Measurements from ENCODE around the gene TANGO6.

TANGO6 gene

DNA sequence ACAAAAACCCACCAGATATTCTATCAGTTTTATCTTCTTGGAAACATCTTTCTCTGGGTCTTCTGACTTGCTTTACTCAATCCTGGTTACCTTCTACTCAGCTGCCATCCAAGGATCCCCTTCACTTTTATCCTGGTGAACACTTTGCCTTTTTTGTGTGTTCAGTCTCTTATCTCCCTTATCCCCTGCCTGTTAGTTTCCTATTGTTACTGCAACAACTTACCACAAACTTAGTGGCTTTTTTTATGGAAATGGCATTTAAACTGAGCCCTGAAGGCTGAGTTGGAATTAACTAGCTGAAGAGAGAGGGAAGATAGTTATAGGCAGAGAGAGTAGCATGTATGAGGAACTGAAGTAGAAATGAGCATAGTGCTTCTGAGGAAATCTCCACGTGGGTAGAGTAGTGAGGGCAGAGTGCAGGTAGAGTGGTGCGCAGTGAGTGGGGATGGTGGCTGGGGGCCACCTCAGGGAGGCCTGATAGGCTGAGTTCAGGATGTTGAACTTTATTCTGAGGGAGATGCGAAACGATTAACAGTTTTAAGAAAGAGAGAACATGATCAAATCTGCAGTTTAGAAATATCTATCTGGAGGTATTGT lies 26.3 kb downstream of the TANGO6 start:
- DNase-seq: no peak

- no peak for DNase-seq
Measured at GRCh38 chr16:68873635-68874471, 30.5 kb downstream of the TANGO6 start.

DNA sequence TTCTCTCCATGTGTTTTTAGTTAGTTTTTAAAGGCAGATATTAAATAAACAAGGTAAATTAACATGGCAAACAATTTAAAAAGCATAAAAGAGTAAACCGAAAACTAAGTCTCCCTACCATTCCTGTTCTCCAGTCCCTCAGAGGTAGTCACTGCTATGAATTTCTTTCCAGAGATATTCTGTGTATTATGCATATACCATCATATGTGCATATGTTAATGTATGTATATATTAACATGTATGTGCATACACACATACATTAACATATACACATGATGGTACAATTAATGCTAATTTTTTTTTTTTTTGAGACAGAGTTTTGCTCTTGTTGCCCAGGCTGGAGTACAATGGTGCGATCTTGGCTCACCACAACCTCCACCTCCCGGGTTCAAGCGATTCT lies 32.5 kb downstream of the TANGO6 start:
- DNase-seq: no peak

GRCh38 chr16:68883685-68884084 lies 40.4 kb downstream of the TANGO6 start:
- DNase-seq: no peak

GRCh38 chr16:68884401-68884800 lies 41.1 kb downstream of the TANGO6 start:
- DNase-seq: no peak

DNA sequence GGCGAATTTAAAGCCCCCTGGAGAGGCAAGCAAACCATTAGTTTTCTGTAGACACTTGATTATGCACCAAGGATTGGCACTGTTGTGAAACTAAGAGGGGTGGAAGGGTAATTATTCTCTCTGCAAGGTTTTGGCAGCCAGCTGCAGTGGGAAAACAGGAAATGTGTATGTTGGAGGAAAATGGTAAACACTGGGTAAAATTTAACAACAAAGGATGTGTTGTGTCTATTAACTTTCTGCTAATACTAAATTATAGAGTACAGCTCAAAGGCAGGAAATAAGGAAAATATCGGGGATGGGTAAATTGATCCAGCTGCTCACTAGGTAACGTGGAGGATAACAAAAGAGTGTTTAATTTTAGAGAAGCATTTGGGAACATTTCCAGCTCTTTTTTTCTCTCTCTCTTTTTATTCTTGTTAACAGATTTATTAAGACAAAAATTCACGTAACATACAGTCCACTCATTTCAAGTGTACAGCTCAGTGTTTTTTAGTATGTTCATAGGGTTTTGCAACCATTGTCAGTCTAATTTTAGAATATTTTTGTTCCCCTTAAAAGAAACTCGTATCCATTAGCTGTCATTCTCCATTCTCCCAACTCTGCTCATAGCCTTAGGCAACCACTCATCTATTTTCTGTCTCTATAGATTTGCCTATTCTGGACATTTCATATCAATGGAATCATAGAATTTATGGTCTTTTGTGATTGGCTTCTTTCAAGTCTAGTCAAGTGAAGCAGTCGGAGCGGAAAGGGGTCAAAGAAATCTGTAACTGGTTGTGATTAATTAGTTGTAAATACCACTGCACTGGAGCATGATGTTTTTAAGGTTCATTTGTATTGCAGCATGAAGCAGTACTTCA lies 41.8 kb downstream of the TANGO6 start:
- no peak for DNase-seq

GRCh38 chr16:68887107-68887506 lies 43.8 kb downstream of the TANGO6 start:
- no peak for DNase-seq

- no peak for DNase-seq
Measured at GRCh38 chr16:68889508-68890150, 46.3 kb downstream of the TANGO6 start.

DNA sequence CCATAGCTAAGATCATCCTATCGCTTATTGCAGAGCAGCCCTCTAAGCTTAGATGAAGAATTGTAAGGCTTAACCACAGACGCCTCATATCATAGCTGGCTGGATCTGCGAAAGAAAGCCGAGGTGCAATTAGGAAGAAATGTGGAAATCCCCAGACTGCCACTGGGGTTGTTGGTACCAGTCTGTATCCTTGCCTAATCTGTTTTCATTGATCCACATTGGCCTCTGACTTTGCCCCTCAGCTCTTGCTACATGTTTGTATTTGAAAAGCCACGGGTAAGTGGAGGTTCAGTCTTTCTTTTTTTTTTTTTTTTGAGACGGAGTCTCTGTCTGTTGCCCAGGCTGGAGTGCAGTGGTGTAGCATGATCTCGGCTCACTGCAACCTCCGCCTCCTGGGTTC lies 48.9 kb downstream of the TANGO6 start:
- no peak for DNase-seq

DNA sequence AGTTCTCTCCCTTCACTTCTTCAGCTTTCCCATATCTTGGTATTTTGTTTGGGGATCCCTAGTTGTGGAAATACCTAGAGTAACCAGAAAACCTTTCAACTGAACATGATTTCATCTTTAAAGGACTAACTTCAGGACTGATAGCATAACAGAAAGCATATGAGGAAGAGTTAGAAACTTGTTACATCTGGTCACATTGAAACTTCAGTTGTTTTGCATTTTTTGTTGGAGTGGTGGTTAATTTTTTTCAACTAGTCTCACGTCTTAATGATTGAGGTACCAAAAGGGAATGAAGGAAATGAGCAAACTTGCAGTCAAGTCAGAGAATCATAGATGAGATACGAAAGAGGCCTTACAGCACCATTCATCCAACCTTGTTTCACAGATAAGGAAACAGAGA lies 49.6 kb downstream of the TANGO6 start:
- no peak for DNase-seq

DNA sequence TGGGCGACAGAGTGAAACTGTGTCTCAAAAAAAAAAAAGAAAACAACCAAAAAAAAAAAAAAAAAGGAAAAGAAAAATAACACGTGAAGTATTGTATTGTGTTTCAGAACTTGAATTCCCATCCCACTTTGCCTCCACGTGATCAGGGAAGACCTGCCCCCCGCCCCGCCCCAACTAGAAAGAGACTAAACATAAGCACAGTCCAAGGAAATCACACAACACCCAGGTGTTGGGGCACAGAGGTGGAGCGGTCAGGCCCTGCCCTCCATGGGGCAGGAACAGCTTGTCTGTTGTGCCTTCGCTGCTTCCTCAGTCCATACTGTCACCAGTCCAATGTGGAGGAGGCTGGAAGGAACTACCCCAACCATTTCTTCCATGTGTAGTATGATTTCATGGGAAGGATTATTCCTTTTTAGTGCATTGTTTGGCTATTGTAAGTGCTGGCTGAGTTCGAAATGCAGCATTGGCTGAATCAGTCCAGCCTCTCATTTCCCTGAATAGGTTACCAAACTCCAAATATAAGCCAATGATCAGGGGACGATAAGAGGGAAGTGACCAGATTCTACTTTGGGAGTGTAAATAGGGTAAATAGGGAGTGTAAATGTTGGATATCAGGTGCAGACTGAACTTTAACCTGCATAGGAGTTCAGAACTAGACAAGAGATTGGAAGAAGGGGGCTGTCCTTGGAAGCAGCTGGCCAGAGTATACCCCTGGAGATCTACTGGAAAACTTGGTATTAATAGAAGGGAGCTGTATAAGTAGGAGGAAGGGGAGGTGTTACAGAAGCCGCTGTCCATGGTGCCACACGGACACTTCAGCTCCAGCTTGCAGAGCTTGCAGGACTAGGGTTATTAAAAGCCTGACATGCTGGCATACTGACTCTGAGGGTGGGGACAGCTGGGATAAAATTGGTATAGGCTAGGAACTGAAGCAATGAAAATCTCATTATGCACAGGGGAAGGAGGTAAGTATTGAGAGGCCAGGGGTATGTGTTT lies 50.7 kb downstream of the TANGO6 start:
- no peak for DNase-seq

DNA sequence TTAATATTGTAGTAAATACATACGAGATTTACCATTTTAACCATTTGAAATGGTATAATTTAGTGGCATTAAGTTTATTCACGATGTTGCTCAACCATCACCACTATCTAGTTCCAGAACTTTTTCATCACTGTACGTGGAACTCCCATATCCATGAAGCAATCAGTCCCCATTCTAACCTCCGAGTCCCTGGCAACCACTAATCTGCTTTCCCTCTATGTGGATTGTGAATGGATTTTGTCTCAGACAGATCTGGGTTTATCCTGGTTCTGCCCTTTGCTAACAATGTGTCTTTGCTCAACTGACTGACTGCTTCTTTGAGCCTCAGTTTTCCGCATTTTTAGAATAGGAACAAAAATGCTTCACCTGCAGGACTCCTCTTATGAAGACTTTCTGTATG lies 51.4 kb downstream of the TANGO6 start:
- DNase-seq: no peak

DNA sequence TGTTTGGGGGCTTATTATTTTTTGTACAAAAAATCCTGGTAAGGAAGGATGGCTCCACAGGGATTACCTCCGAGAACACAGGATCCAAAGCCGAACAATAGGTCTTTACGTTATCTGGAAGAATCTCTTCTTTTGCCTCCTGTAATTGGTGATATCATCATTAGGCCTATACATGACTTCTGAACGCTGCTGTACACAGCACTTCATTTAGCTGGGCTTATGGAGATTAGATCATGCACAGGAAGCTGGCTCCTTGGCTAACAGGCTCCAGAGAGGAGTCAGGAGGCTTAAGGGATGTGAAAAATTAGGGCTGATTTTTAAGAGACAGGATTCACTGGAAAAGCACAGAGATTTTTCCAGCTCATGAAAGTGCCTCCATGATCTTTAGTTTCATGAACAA lies 54.7 kb downstream of the TANGO6 start:
- no peak for DNase-seq

GRCh38 chr16:68900009-68900408 lies 56.7 kb downstream of the TANGO6 start:
- no peak for DNase-seq

DNA sequence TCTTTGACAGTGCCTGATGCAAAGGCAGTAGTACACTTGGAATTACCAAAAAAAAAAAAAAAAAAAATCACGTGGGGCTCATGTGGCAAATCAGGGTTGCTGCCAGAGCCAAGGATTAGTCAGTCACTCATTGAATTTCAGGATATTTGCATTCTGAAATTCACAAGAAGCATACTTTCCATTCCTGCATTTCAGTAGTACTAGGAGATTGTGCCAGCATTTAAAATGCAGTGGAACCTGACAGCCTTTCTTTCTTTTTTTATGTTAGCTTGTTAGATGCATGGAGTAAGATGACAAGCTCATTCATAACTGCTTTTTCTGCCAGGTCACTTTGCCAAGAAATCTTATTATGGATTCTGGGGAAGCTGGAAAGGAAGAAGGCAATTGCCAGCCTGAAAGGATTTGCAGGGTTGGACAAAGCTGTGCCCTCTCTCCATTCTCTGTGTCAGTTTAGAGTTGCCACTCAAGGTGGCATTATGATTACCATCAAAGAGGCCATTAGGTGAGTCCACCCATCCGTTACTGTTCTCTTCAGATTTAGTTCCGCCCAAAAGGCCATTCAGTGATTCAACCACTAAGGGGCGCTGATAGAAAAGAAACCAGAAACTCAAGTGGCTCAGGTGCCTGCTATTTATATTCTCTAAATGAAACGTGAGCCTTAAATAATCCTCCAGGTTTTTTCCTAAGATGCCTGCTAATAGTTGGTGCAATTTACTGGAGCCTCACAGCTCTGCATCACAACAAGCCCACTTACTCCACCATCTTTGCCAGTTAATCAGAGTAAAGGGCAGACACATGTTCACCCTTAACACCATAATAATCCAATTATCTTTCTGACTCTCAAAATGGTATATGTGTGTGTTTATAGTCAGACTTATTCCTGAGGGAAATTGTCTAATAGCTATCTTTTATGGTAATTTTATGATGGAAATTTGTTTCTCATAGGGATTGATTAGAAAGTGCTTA lies 59.0 kb downstream of the TANGO6 start:
- DNase-seq: no peak

- DNase-seq: no peak
Measured at GRCh38 chr16:68902969-68903345, 59.6 kb downstream of the TANGO6 start.

DNA sequence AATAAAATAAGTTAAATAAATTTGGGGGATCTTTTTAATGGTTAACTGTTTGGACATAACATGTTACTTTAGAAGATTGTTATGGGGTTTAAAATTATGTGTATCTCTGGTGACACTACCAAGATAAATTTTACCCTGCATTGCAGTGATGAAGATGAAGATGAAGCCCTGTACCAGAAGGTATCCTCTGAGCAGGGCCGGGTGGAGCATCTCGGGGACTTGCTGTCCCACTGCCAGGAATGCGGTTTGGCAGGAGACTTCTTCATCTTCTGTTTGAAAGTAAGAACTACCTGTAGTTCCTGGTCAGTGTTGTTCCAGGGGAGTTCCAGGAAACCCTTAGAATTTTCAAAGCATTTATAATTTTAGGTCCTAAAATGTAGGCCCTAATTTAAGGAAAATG lies 64.0 kb downstream of the TANGO6 start:
- no peak for DNase-seq

GRCh38 chr16:68907781-68908181 lies 64.5 kb downstream of the TANGO6 start:
- DNase-seq: no peak

- no peak for DNase-seq
Measured at GRCh38 chr16:68909099-68909733, 65.9 kb downstream of the TANGO6 start.

DNA sequence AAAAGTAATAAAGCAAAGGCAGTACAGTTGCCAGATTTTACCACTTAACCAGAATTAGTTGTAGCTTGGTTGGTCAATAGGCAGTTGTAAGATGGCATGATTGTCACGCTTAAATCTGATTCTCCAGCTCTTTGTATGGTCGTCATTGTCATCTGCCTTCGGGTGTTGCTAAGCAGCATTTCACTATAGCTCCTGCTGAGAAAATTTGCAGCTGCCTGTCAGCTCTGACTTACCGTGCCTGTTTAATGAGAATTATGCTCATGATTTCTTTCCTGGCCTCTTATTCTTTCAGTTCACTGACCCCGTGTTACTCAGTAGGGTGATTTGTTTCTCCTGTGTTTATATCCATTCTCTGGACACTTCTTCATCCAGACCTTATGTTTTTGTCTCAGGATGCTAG lies 66.7 kb downstream of the TANGO6 start:
- no peak for DNase-seq

All from CD4-positive, alpha-beta T cell treated with Interleukin-17A for 4 hours (primary cell).